Small intestine (tissue), 7 donors: ENCODE measurements around the gene USP17L12. TPM values are rescaled to one million over a fixed set of nuclear protein-coding genes. Genes with fewer than 3 reads are reported as not detected.
"Not testable (repeated sequence)": the region's sequence is repeated elsewhere in the genome, so short reads cannot be mapped to it uniquely, and the experiment has no call there.

Experiments used
- DNase-seq, 2 donors: peaks; one replicate each; pipeline versions ENCODE4 v3.0.0 to v3.0.0-alpha.2; 2013
- FAIRE-seq: peaks from 2 replicates; lab custom pipeline; 2012; peaks lifted over from hg19 to GRCh38; lab: Jason Lieb, UNC
- H3K27ac ChIP-seq, 3 donors: one replicate each; pipeline ENCODE4 v1.5.1; 2013; ENCODE audit warnings: low read length in 2 of 3, mild to moderate bottlenecking in 2 of 3, control low read depth in 1 of 3, inconsistent platforms in 1 of 3, low read depth in 1 of 3, moderate library complexity in 1 of 3
- H3K27me3 ChIP-seq, 3 donors: one replicate each; pipeline ENCODE4 v1.6.1; 2013; ENCODE audit warnings: low read length in 3 of 3, inconsistent platforms in 1 of 3; ENCODE audit not compliant: control insufficient read depth in 3 of 3, insufficient read depth in 3 of 3
- H3K36me3 ChIP-seq, 3 donors: one replicate each; pipeline ENCODE4 v1.6.1; 2013; ENCODE audit warnings: low read length in 3 of 3, inconsistent platforms in 1 of 3, low read depth in 1 of 3, mild to moderate bottlenecking in 1 of 3, moderate library complexity in 1 of 3; ENCODE audit not compliant: control insufficient read depth in 3 of 3, insufficient read depth in 2 of 3
- H3K4me1 ChIP-seq, 3 donors: one replicate each; pipeline ENCODE4 v1.6.1; 2013; ENCODE audit warnings: low read length in 2 of 3, inconsistent platforms in 1 of 3, low read depth in 1 of 3, mild to moderate bottlenecking in 1 of 3, moderate library complexity in 1 of 3; ENCODE audit not compliant: control insufficient read depth in 3 of 3, insufficient read depth in 2 of 3
- H3K4me3 ChIP-seq, 3 donors: one replicate each; pipeline ENCODE4 v1.5.1; 2013; ENCODE audit warnings: low read length in 3 of 3, control low read depth in 1 of 3, inconsistent platforms in 1 of 3, low read depth in 1 of 3, mild to moderate bottlenecking in 1 of 3, moderate library complexity in 1 of 3
- H3K9me3 ChIP-seq, 2 donors: one replicate each; pipeline ENCODE4 v1.6.1; 2013; ENCODE audit warnings: low read depth in 1 of 2, low read length in 1 of 2; ENCODE audit not compliant: control insufficient read depth in 2 of 2, insufficient read depth in 1 of 2
- WGBS, 3 donors: extraction: QIAGEN DNeasy Blood & Tissue Kit; methylation state at CpG; one replicate each; pipeline ENCODE4 v1.1.7; 2013; 5-methylcytosine and 5-hydroxymethylcytosine counted together
- polyA plus RNA-seq, 4 donors: library from polyadenylated mRNA; stranded (reverse) in 3 of 4; unstranded in 1 of 4; fragments of 200-250 nt in 3 of 4; fragments of 120-200 nt in 1 of 4; gene quantifications; one replicate each; pipeline versions ENCODE4 v1.2.1 to v1.2.3, GENCODE V29; 2013
- donor health status: healthy with polysubstance abuse.
- donor health status: control.
- donor health status: control.
- donor health status: Bipolar disorder and iron deficiency.
- donor health status: healthy.

USP17L12 gene
- polyA plus RNA-seq, 4 donors: not detected

DNA sequence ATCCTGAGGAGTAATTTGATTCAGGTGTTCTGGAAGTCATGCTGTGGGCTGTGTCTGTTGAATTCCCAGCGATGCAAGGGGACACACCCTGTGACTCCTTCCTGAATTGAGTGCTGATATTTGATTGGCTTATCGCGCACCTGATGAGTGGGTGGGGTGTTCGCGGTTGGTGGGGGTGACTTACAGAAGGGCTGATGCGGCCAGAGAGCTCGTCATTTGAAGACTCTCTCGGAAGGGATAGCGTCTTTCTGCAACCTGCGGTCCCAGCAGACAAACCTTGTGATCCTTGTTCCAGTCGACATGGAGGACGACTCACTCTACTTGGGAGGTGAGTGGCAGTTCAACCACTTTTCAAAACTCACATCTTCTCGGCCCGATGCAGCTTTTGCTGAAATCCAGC is 23.6 kb downstream of the USP17L12 start, which contains the start of gene USP17L17:
USP17L17 (plus strand) TSS at position 301 of the 400 bp plus-strand sequence; CDS start at position 301, 0 bp downstream.
- not testable (repeated sequence) for H3K27me3 ChIP-seq, H3K4me3 ChIP-seq, H3K4me1 ChIP-seq, FAIRE-seq, DNase-seq, H3K36me3 ChIP-seq, H3K9me3 ChIP-seq, H3K27ac ChIP-seq
- 91 to 97% (median 93%) methylated on average over 5 of the region's 14 CpGs for WGBS, 3 donors

DNA sequence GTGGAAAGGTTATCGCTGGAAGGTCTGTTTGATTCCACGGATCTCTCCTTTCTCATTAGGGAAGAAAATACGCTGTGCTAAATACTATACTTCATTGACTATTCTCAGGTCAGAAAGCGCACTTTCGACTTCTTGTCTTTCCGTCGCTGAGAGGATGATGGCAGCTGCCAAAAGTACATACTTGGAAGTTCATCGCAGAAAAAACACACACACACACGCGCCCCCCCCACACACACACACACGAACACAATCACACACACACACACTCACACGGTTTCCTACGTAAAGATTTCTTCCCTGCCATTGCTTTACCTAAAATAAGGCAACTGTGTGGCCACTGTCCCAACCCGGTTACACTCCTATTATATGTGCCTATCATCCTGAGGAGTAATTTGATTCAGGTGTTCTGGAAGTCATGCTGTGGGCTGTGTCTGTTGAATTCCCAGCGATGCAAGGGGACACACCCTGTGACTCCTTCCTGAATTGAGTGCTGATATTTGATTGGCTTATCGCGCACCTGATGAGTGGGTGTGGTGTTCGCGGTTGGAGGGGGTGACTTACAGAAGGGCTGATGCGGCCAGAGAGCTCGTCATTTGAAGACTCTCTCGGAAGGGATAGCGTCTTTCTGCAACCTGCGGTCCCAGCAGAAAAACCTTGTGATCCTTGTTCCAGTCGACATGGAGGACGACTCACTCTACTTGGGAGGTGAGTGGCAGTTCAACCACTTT is 28.2 kb downstream of the USP17L12 start, which contains the start of gene USP17L18:
USP17L18 (plus strand) TSS at position 678 of the 728 bp plus-strand sequence; CDS start at position 678, 0 bp downstream.
- not testable (repeated sequence) for H3K27me3 ChIP-seq, H3K4me3 ChIP-seq, H3K4me1 ChIP-seq, FAIRE-seq, H3K36me3 ChIP-seq, H3K27ac ChIP-seq, H3K9me3 ChIP-seq
- peak in 1 of 2 donors; percentile 0 for DNase-seq
- 83 to 95% (median 94%) methylated on average over 14 to 20 of the region's 26 CpGs for WGBS, 3 donors

DNA sequence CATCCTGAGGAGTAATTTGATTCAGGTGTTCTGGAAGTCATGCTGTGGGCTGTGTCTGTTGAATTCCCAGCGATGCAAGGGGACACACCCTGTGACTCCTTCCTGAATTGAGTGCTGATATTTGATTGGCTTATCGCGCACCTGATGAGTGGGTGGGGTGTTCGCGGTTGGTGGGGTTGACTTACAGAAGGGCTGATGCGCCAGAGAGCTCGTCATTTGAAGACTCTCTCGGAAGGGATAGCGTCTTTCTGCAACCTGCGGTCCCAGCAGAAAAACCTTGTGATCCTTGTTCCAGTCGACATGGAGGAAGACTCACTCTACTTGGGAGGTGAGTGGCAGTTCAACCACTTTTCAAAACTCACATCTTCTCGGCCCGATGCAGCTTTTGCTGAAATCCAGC is 33.1 kb downstream of the USP17L12 start, which contains the start of gene USP17L19:
USP17L19 (plus strand) TSS at position 301 of the 400 bp plus-strand sequence; CDS start at position 301, 0 bp downstream.
- no CpG with 5 or more reads among the region's 13 CpGs for WGBS, 3 donors
- H3K4me1 ChIP-seq, H3K27ac ChIP-seq, H3K4me3 ChIP-seq, DNase-seq, H3K9me3 ChIP-seq, FAIRE-seq, H3K27me3 ChIP-seq, H3K36me3 ChIP-seq: not testable (repeated sequence)

- not testable (repeated sequence) for H3K4me1 ChIP-seq, FAIRE-seq, DNase-seq, H3K27ac ChIP-seq, H3K9me3 ChIP-seq, H3K4me3 ChIP-seq, H3K36me3 ChIP-seq, H3K27me3 ChIP-seq
- no CpG with 5 or more reads among the region's 15 CpGs for WGBS, 3 donors
These were observed 37.9 kb downstream of the USP17L12 start, which contains the start of gene USP17L20 for GRCh38 chr4:9257824-9258223. TSS of gene USP17L20 (plus strand) at chr4:9258124. CDS start at chr4:9258124, 0 bp downstream.

DNA sequence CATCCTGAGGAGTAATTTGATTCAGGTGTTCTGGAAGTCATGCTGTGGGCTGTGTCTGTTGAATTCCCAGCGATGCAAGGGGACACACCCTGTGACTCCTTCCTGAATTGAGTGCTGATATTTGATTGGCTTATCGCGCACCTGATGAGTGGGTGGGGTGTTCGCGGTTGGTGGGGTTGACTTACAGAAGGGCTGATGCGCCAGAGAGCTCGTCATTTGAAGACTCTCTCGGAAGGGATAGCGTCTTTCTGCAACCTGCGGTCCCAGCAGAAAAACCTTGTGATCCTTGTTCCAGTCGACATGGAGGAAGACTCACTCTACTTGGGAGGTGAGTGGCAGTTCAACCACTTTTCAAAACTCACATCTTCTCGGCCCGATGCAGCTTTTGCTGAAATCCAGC is 42.6 kb downstream of the USP17L12 start, which contains the start of gene USP17L21:
USP17L21 (plus strand) TSS at position 301 of the 400 bp plus-strand sequence; CDS start at position 301, 0 bp downstream.
- not testable (repeated sequence) for DNase-seq, FAIRE-seq, H3K27me3 ChIP-seq, H3K27ac ChIP-seq, H3K4me3 ChIP-seq, H3K36me3 ChIP-seq, H3K9me3 ChIP-seq, H3K4me1 ChIP-seq
- no CpG with 5 or more reads among the region's 13 CpGs for WGBS, 3 donors

DNA sequence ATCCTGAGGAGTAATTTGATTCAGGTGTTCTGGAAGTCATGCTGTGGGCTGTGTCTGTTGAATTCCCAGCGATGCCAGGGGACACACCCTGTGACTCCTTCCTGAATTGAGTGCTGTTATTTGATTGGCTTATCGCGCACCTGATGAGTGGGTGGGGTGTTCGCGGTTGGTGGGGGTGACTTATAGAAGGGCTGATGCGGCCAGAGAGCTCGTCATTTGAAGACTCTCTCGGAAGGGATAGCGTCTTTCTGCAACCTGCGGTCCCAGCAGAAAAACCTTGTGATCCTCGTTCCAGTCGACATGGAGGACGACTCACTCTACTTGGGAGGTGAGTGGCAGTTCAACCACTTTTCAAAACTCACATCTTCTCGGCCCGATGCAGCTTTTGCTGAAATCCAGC is 47.4 kb downstream of the USP17L12 start, which contains the start of gene USP17L22:
USP17L22 (plus strand) TSS at position 301 of the 400 bp plus-strand sequence; CDS start at position 301, 0 bp downstream.
- H3K27me3 ChIP-seq, H3K27ac ChIP-seq, H3K4me1 ChIP-seq, FAIRE-seq, H3K36me3 ChIP-seq, H3K4me3 ChIP-seq, DNase-seq, H3K9me3 ChIP-seq: not testable (repeated sequence)
- WGBS, 3 donors: no CpG with 5 or more reads among the region's 15 CpGs

Other genes starting within 250 kb of the USP17L12 start
- not detected for gene FAM90A26, start 49.7 kb upstream of the USP17L12 start, polyA plus RNA-seq
- not detected for gene USP17L10, start 9.5 kb upstream of the USP17L12 start, polyA plus RNA-seq
- gene USP17L11, start 4.7 kb upstream of the USP17L12 start, polyA plus RNA-seq: not detected
- gene USP17L13, start 4.7 kb downstream of the USP17L12 start, polyA plus RNA-seq: not detected
- gene USP17L15, start 14.2 kb downstream of the USP17L12 start, polyA plus RNA-seq: not detected
- not detected for gene USP17L17, start 23.7 kb downstream of the USP17L12 start, polyA plus RNA-seq
- gene USP17L18, start 28.5 kb downstream of the USP17L12 start, polyA plus RNA-seq: not detected
- not detected for gene USP17L19, start 33.2 kb downstream of the USP17L12 start, polyA plus RNA-seq
- not detected for gene USP17L20, start 38.0 kb downstream of the USP17L12 start, polyA plus RNA-seq
- not detected for gene USP17L21, start 42.7 kb downstream of the USP17L12 start, polyA plus RNA-seq
- not detected for gene USP17L22, start 47.5 kb downstream of the USP17L12 start, polyA plus RNA-seq
- not detected for gene USP17L24, start 105.0 kb downstream of the USP17L12 start, polyA plus RNA-seq
- gene USP17L25, start 109.8 kb downstream of the USP17L12 start, polyA plus RNA-seq: not detected
- gene USP17L26, start 114.5 kb downstream of the USP17L12 start, polyA plus RNA-seq: not detected
- gene USP17L5, start 119.3 kb downstream of the USP17L12 start, polyA plus RNA-seq: not detected
- not detected for gene USP17L27, start 124.0 kb downstream of the USP17L12 start, polyA plus RNA-seq
- gene USP17L28, start 128.7 kb downstream of the USP17L12 start, polyA plus RNA-seq: not detected
- gene USP17L29, start 133.5 kb downstream of the USP17L12 start, polyA plus RNA-seq: not detected
- not detected for gene USP17L30, start 143.0 kb downstream of the USP17L12 start, polyA plus RNA-seq
- not detected for gene DEFB131A, start 224.3 kb downstream of the USP17L12 start, polyA plus RNA-seq